ENCODE results near the gene SNRNP40.

SNRNP40 gene

GRCh38 chr1:31306278-31306677 is 9.7 kb upstream of the SNRNP40 start:
- peak; percentile 87 for DNase-seq (ENCODE audit: extremely low read depth, low read depth)
- no peak overlapping the region for H3K4me3 ChIP-seq (replicated peaks; ENCODE audit: low read depth, low read length)
- no peak for TF ChIP-seq CTCF (IDR thresholded peaks at IDR 0.05; ENCODE audit: low read depth, low read length, missing control alignments)

DNA sequence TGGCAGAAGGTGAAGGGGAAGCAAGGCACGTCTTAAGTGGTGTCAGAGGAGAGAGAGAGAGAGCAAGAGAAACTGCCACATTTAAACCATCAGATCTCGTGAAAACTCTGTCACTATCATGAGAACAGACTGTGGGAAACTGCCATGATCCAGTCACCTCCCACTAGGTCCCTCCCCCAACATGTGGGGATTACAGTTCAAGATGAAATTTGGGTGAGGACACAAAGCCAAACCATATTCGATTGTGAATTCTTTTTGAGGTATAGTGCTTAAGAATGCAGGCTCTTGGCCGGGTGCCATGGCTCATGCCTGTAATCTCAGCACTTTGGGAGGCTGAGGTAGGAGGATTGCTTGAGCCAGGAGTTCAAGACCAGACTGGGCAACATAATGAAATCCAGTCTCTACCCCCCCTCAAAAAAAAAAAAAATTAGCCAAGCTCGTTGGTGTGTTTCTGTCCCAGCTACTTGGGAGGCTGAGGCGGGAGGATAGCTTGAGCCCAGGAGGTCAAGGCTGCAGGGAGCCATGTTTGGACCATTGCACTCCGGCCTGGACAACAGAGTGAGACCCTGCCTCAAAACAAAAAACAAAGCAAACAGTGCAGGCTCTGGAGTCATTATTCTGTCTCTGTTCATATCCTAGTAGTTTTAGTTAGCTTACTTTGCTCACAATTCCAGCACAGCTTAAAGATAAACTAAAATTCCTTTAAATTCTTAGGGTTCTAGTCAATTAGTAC is 6.3 kb upstream of the SNRNP40 start:
- H3K4me3 ChIP-seq (replicated peaks; ENCODE audit: low read depth, low read length), result no peak overlapping the region
- TF ChIP-seq CTCF (IDR thresholded peaks at IDR 0.05; ENCODE audit: low read depth, low read length, missing control alignments), result no peak
- DNase-seq (ENCODE audit: extremely low read depth, low read depth), result no peak

GRCh38 chr1:31300193-31300592 is 3.6 kb upstream of the SNRNP40 start:
- H3K4me3 ChIP-seq (replicated peaks; ENCODE audit: low read depth, low read length), result no peak overlapping the region
- no peak for TF ChIP-seq CTCF (IDR thresholded peaks at IDR 0.05; ENCODE audit: low read depth, low read length, missing control alignments)
- no peak for DNase-seq (ENCODE audit: extremely low read depth, low read depth)

- TF ChIP-seq CTCF (IDR thresholded peaks at IDR 0.05; ENCODE audit: low read depth, low read length, missing control alignments), result no peak
- no peak for DNase-seq (ENCODE audit: extremely low read depth, low read depth)
- H3K4me3 ChIP-seq (replicated peaks; ENCODE audit: low read depth, low read length), result no peak overlapping the region
These were observed 2.8 kb upstream of the SNRNP40 start for GRCh38 chr1:31299365-31299764.

GRCh38 chr1:31297277-31298247 is 974 bp upstream of the SNRNP40 start:
- peak overlapping the region; percentile 99 for H3K4me3 ChIP-seq (replicated peaks; ENCODE audit: low read depth, low read length)
- TF ChIP-seq CTCF (IDR thresholded peaks at IDR 0.05; ENCODE audit: low read depth, low read length, missing control alignments), result no peak
- no peak for DNase-seq (ENCODE audit: extremely low read depth, low read depth)

- H3K4me3 ChIP-seq (replicated peaks; ENCODE audit: low read depth, low read length), result peak overlapping the region; percentile 99
- DNase-seq (ENCODE audit: extremely low read depth, low read depth), result no peak
- no peak for TF ChIP-seq CTCF (IDR thresholded peaks at IDR 0.05; ENCODE audit: low read depth, low read length, missing control alignments)
These were observed 608 bp downstream of the SNRNP40 start for GRCh38 chr1:31295874-31296485.
